ENCODE data around the gene UBE2U.

DNA sequence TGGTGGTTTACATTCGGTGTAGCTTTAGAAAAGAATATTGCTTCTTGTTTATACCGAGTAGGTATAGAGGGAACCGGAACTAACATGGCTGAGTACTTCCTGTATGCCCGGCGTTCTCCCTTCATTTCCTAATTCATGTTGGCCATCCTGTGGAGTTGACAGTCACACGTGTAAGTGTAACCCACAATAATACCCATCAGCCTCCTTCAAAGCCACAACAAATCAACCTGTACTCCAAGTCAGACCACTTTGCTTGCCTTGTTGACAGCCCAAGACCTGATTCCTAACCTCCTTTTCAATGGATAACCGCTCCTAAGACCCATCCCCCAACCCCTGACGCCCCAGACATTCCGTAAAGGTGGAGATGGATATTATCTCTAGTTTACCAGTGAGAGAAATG is 42.1 kb downstream of the UBE2U start:
- TF ChIP-seq EZH2phosphoT487 (IDR thresholded peaks at IDR 0.05; ENCODE audit: insufficient read depth, low read depth), result no peak
- no peak for TF ChIP-seq EZH2 (IDR thresholded peaks at IDR 0.05; ENCODE audit: insufficient read depth, poor library complexity, severe bottlenecking)

Measured in GM23248 (cell line).